Hematopoietic multipotent progenitor cell treated with erythropoietin and hydrocortisone succinate and interleukin-3 and kit ligand, for 15 days (in vitro differentiated cells): ENCODE measurements around the gene REL.

ENCODE experiments used
- DNase-seq: peaks from one replicate; pipeline ENCODE4 v3.0.0-alpha.2; 2015; ENCODE audit warnings: low spot score

The REL gene

DNA sequence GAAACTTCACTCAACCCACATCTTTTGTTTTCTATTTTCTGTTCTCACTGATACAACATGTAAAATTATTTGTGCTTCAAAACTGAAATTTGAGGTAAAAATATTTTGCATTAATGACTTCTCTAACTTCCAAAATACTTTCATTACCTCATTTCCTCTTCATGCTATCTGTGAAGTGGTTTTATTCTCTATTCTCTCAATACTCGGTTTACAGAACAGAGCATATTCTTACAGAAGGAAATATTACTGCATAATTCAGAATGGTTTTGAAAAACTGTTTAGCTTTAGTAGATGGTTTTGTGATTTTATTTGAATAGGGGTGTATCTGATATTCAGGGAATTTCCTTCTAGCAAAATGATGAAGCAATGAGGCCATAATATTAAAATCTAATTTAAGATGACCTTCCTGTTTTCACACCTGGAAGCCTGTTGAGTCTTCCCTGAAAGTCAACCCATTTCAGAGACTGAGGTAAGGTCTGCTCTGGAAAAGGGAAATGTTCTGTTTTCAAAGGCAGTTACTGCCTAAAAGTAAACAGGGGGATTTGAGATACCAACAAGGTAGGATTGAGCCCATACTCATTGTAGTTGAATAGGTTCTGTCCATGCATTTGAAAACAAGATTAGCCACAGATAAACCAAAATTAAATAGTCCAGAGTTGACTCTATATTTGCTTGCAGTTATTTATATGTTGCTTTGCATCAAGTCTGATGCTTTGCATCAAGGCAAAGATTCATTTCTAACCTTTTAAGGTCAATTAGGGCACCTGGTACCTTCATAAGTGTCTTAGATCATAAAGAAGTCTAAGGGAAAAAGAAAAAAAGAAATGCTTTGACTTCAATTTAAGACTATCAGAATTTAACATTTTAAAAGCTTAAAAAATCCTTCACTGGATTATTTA is 85.4 kb downstream of the REL start:
- DNase-seq, result no peak

DNA sequence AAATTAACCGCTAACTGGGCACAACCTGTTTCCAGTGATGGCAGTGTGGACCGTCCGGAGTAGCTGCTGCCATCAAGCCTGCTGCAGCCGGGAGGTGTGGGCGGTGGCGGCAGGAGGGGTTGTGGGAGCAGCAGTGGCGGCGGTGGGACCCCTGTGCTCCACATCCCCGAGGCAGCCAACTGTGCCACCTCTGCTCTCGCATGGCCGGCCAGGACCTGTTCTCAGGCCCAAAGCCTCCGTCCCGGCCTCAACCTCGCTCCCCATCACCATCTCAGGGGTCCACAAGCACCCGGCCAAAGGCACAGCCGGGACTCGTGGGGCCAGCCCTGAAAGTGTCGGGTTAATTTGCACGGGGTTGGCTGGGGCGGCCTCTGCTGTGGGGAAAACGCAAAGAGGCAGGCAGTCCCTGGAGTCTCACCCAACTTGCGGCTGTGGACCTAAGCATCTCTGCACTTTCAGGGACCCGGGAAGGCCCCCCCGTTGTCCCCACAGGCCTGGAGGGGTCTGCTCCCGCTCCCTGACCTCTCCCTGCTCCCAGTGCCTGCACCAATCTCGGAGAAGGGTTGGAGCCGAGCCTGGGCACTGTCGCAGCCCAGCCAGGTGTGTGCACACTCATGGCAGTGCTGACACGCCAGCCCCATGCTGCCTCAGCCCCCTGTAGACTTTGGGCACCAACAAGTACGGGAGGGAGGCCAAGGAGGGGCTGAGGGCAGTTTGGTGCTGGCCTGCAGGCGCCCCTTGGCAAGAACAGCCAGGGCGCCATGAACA is 91.7 kb downstream of the REL start:
- no peak for DNase-seq

DNA sequence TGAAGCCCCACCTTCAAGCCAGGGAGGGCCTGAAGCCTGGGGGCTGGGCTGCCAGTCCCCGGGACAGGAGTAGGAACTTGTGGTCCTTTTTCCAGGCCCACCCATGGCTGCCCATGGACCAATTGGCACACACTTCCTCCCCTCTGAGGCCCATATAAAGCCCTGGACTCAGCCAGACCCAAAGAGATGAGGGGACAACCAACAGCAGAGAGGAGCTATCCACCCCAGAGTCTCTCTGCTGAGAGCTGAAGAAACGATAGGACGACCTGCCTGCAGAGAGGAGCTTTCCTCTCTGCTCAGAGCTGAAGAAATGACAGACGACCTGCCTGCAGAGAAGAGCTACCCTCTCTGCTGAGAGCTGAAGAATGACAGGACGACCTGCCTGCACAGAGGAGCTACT is 92.3 kb downstream of the REL start:
- DNase-seq, result no peak

DNA sequence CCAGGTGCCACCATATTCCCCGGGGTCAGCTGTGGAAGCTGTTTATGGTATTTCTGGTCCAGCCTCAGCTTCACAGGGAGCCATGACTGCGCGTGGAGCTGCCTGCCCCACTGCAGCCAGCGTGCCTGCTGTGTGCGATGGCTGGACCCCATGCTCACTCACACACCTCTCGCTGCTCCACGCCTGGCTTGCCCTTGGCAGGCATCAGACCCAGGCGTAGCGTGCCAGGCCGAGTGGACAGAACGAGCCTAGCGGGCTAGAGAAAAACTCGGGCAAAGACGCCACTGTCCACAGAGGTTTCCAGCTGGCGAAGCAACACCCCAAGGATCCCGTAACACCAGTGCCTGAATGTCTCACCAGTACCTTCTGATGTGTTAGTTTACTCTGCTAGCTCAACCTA is 93.3 kb downstream of the REL start:
- no peak for DNase-seq
